Naive thymus-derived CD8-positive, alpha-beta T cell (primary cell): ENCODE data around the gene COL5A2. TPM values are rescaled to one million over a fixed set of nuclear protein-coding genes. Genes with fewer than 3 reads are reported as not detected.

Experiments
- ATAC-seq, 2 donors: fragments of 150-1000 bp; cut with Tn5 transposase in 1 of 2; sonication (Bioruptor Pico), chemical (Tn5 transposase) in 1 of 2; 1 replicate in 1 of 2; 2 replicates in 1 of 2; pipeline ENCODE4 v1.10.0; 2021; ENCODE audit warnings: mild to moderate bottlenecking in 2 of 2, moderate library complexity in 2 of 2
- POLR2A ChIA-PET: fragments of 350-600 bp; sonication (Branson Sonifier 250); formaldehyde crosslinking; loops from one replicate; lab custom pipeline; 2021; ENCODE audit warnings: antibody characterized with exemption; lab: Charles Lee
- DNase-seq, 10 donors: peaks; one replicate each; pipeline versions ENCODE4 v3.0.0 to v3.0.0-alpha.2; 2020 to 2022
- H3K27ac Mint-ChIP-seq, 10 donors: one replicate each; pipeline ENCODE4 v1.8.0; 2020 to 2022; ENCODE audit warnings: mild to moderate bottlenecking in 10 of 10, mixed read lengths in 10 of 10, moderate library complexity in 4 of 10, inconsistent platforms in 1 of 10
- H3K27me3 Mint-ChIP-seq, 5 donors: one replicate each; pipeline ENCODE4 v1.8.0; 2021 to 2022; ENCODE audit warnings: mixed read lengths in 5 of 5
- H3K36me3 Mint-ChIP-seq, 3 donors: one replicate each; pipeline ENCODE4 v1.8.0; 2020 to 2022; ENCODE audit warnings: mixed read lengths in 3 of 3, mild to moderate bottlenecking in 2 of 3, inconsistent platforms in 1 of 3
- H3K4me1 Mint-ChIP-seq, 4 donors: one replicate each; pipeline ENCODE4 v1.8.0; 2021 to 2022; ENCODE audit warnings: mixed read lengths in 4 of 4
- H3K4me3 Mint-ChIP-seq, 10 donors: one replicate each; pipeline ENCODE4 v1.8.0; 2020 to 2022; ENCODE audit warnings: mild to moderate bottlenecking in 10 of 10, mixed read lengths in 10 of 10, moderate library complexity in 6 of 10, inconsistent platforms in 1 of 10
- H3K9me3 Mint-ChIP-seq, 9 donors: one replicate each; pipeline ENCODE4 v1.8.0; 2020 to 2022; ENCODE audit warnings: mixed read lengths in 9 of 9, mild to moderate bottlenecking in 3 of 9, inconsistent platforms in 1 of 9, moderate library complexity in 1 of 9
- polyA plus RNA-seq, 3 donors: library from polyadenylated mRNA; unstranded; fragments of 300-500 nt; fragmentation: Illumina TruSeq; gene quantifications; one replicate each; pipeline ENCODE4 v1.2.3, GENCODE V29; 2021
- total RNA-seq, 8 experiments: library from RNA in 2 of 8; stranded (reverse) in 2 of 8; gene quantifications; one replicate each; pipeline ENCODE4 v1.2.3 and lab custom pipeline; 2021 to 2026

Gene COL5A2
- total and polyA plus RNA-seq, 5 experiments from 2014 or later, result 0.10 to 2.1 (median 0.98) TPM; not detected in 1

GRCh38 chr2:189083106-189083505, 96.5 kb downstream of the COL5A2 start:
- no peaks in the 10 kb centered on the region for H3K27me3 Mint-ChIP-seq
- H3K9me3 Mint-ChIP-seq, result no peaks in the 10 kb centered on the region
- H3K27ac Mint-ChIP-seq, result no peak overlapping the region
- no peaks in the 10 kb centered on the region for H3K36me3 Mint-ChIP-seq
- ATAC-seq (no peak), DNase-seq (no peak)
- H3K4me3 Mint-ChIP-seq, result no peak overlapping the region
- no peaks in the 10 kb centered on the region for H3K4me1 Mint-ChIP-seq
- POLR2A ChIA-PET, result no interaction called here

GRCh38 chr2:189082376-189082975, 97.1 kb downstream of the COL5A2 start:
- Mint-ChIP-seq H3K27ac (no peak overlapping the region), H3K4me1 (no peaks in the 10 kb centered on the region), H3K27me3 (no peaks in the 10 kb centered on the region), H3K4me3 (no peak overlapping the region), H3K9me3 (no peaks in the 10 kb centered on the region), H3K36me3 (no peaks in the 10 kb centered on the region)
- POLR2A ChIA-PET, result no interaction called here
- no peak for ATAC-seq
- DNase-seq, result no peak

GRCh38 chr2:189076572-189076971, 103.0 kb downstream of the COL5A2 start:
- Mint-ChIP-seq H3K9me3 (no peaks in the 10 kb centered on the region), H3K36me3 (no peaks in the 10 kb centered on the region), H3K4me1 (no peaks in the 10 kb centered on the region), H3K4me3 (no peak overlapping the region), H3K27ac (no peak overlapping the region), H3K27me3 (no peaks in the 10 kb centered on the region)
- ATAC-seq (no peak), DNase-seq (no peak)
- POLR2A ChIA-PET, result no interaction called here

GRCh38 chr2:189076120-189076519, 103.4 kb downstream of the COL5A2 start:
- ATAC-seq (no peak), DNase-seq (no peak)
- POLR2A ChIA-PET, result no interaction called here
- no peaks in the 10 kb centered on the region for H3K27me3 Mint-ChIP-seq
- H3K9me3 Mint-ChIP-seq, result no peaks in the 10 kb centered on the region
- no peak overlapping the region for H3K4me3 Mint-ChIP-seq
- H3K36me3 Mint-ChIP-seq, result peaks cover 0 to 1% (median 0%) of the 10 kb centered on the region in 3 donors
- no peak overlapping the region for H3K27ac Mint-ChIP-seq
- H3K4me1 Mint-ChIP-seq, result no peaks in the 10 kb centered on the region

GRCh38 chr2:189074506-189074905, 105.1 kb downstream of the COL5A2 start:
- POLR2A ChIA-PET, result no interaction called here

GRCh38 chr2:189072036-189072435, 107.5 kb downstream of the COL5A2 start:
- peaks cover 0 to 3% (median 0%) of the 10 kb centered on the region in 3 donors for H3K36me3 Mint-ChIP-seq
- no peak overlapping the region for H3K27ac Mint-ChIP-seq
- no peaks in the 10 kb centered on the region for H3K9me3 Mint-ChIP-seq
- no peak for DNase-seq
- no peak overlapping the region for H3K4me3 Mint-ChIP-seq
- no peaks in the 10 kb centered on the region for H3K4me1 Mint-ChIP-seq
- H3K27me3 Mint-ChIP-seq, result no peaks in the 10 kb centered on the region
- POLR2A ChIA-PET, result no interaction called here
- no peak for ATAC-seq

More at GRCh38 chr2:189074506-189074905, 105.1 kb downstream of the COL5A2 start:
- Mint-ChIP-seq H3K4me1 (no peaks in the 10 kb centered on the region), H3K36me3 (peaks cover 0 to 3% (median 0%) of the 10 kb centered on the region in 3 donors), H3K27me3 (no peaks in the 10 kb centered on the region), H3K9me3 (no peaks in the 10 kb centered on the region), H3K27ac (no peak overlapping the region), H3K4me3 (no peak overlapping the region)
- DNase-seq, result no peak
- ATAC-seq, result no peak

- ATAC-seq, result no peak
These were observed 109.5 kb downstream of the COL5A2 start for GRCh38 chr2:189069855-189070619.

GRCh38 chr2:189066037-189066436, 113.5 kb downstream of the COL5A2 start:
- Mint-ChIP-seq H3K27ac (no peak overlapping the region), H3K9me3 (no peaks in the 10 kb centered on the region), H3K27me3 (no peaks in the 10 kb centered on the region), H3K4me1 (no peaks in the 10 kb centered on the region), H3K36me3 (peaks cover 0 to 6% (median 0%) of the 10 kb centered on the region in 3 donors), H3K4me3 (no peak overlapping the region)
- no peak for DNase-seq
- POLR2A ChIA-PET, result no interaction called here
- ATAC-seq, result no peak

More at GRCh38 chr2:189069855-189070619, 109.5 kb downstream of the COL5A2 start:
- no peaks in the 10 kb centered on the region for H3K9me3 Mint-ChIP-seq
- H3K27ac Mint-ChIP-seq, result no peak overlapping the region
- no peaks in the 10 kb centered on the region for H3K4me1 Mint-ChIP-seq
- H3K4me3 Mint-ChIP-seq, result no peak overlapping the region
- POLR2A ChIA-PET, result no interaction called here
- DNase-seq, result no peak
- peaks cover 0 to 3% (median 0%) of the 10 kb centered on the region in 3 donors for H3K36me3 Mint-ChIP-seq
- H3K27me3 Mint-ChIP-seq, result no peaks in the 10 kb centered on the region

- Mint-ChIP-seq H3K27ac (no peak overlapping the region), H3K36me3 (peaks cover 0 to 5% (median 4%) of the 10 kb centered on the region in 3 donors), H3K4me3 (no peak overlapping the region), H3K27me3 (no peaks in the 10 kb centered on the region), H3K4me1 (no peaks in the 10 kb centered on the region), H3K9me3 (no peaks in the 10 kb centered on the region)
- POLR2A ChIA-PET, result no interaction called here
- DNase-seq, result no peak
- ATAC-seq, result no peak
These were observed 119.4 kb downstream of the COL5A2 start for GRCh38 chr2:189060096-189060642.

- H3K9me3 Mint-ChIP-seq, result no peaks in the 10 kb centered on the region
- H3K27me3 Mint-ChIP-seq, result no peaks in the 10 kb centered on the region
- H3K4me1 Mint-ChIP-seq, result no peaks in the 10 kb centered on the region
- DNase-seq (no peak), ATAC-seq (no peak)
- POLR2A ChIA-PET, result no interaction called here
- no peak overlapping the region for H3K4me3 Mint-ChIP-seq
- peaks cover 0 to 4% (median 0%) of the 10 kb centered on the region in 3 donors for H3K36me3 Mint-ChIP-seq
- H3K27ac Mint-ChIP-seq, result no peak overlapping the region
These were observed 122.2 kb downstream of the COL5A2 start for GRCh38 chr2:189057316-189057715.

GRCh38 chr2:189056200-189057106, 123.1 kb downstream of the COL5A2 start:
- peaks cover 0 to 4% (median 0%) of the 10 kb centered on the region in 3 donors for H3K36me3 Mint-ChIP-seq
- ATAC-seq (no peak), DNase-seq (no peak)
- POLR2A ChIA-PET, result no interaction called here
- H3K4me1 Mint-ChIP-seq, result no peaks in the 10 kb centered on the region
- no peaks in the 10 kb centered on the region for H3K9me3 Mint-ChIP-seq
- H3K4me3 Mint-ChIP-seq, result no peak overlapping the region
- H3K27me3 Mint-ChIP-seq, result no peaks in the 10 kb centered on the region
- H3K27ac Mint-ChIP-seq, result no peak overlapping the region

GRCh38 chr2:189050165-189050712, 129.3 kb downstream of the COL5A2 start:
- Mint-ChIP-seq H3K4me3 (no peak overlapping the region), H3K36me3 (no peaks in the 10 kb centered on the region), H3K9me3 (no peaks in the 10 kb centered on the region), H3K4me1 (no peaks in the 10 kb centered on the region), H3K27me3 (no peaks in the 10 kb centered on the region), H3K27ac (no peak overlapping the region)
- POLR2A ChIA-PET, result no interaction called here
- ATAC-seq (no peak), DNase-seq (no peak)
